SK-N-SH (cell line): ENCODE data around the gene FAM107A. TPM values are rescaled to one million over a fixed set of nuclear protein-coding genes. Genes with fewer than 3 reads are reported as not detected.
A peak's percentile ranks its signal among the peaks of the same experiment; 100 is the strongest.

Experiments
- CTCF ChIA-PET: fragments of 300-600, 350-600 bp; formaldehyde crosslinking; extraction: SDS; loops from one replicate; lab custom pipeline; 2021; lab: Yijun Ruan, JAX
- POLR2A ChIA-PET: fragments of 350-600 bp; sonication (Branson Sonifier 250); formaldehyde crosslinking; extraction: SDS; loops from one replicate; lab custom pipeline; 2020; ENCODE audit warnings: antibody characterized with exemption, inconsistent platforms; lab: Yijun Ruan, JAX
- DNase-seq: peaks from one replicate; pipeline ENCODE4 v3.0.0; 2012
- H2AFZ ChIP-seq: fragments of 200-600 bp; sonication (generic); 2 replicates; pipeline ENCODE4 v1.8.1; 2016; ENCODE audit warnings: antibody characterized with exemption, mild to moderate bottlenecking, low read depth
- H3F3A ChIP-seq: fragments of 200-600 bp; sonication (generic); replicated peaks from 2 replicates; pipeline ENCODE3; 2016; ENCODE audit warnings: antibody characterized with exemption, mild to moderate bottlenecking; ENCODE audit not compliant: insufficient read depth
- H3K27ac ChIP-seq, 2 experiments: fragments of 200-500 bp in 1 of 2; fragments of 200-600 bp in 1 of 2; sonication (Bioruptor generic) in 1 of 2; sonication (generic), shearing (Covaris generic) in 1 of 2; 2 replicates each; pipeline versions ENCODE4 v1.5.1 to v1.6.1; 2014 to 2016; ENCODE audit warnings: low read depth in 2 of 2, inconsistent platforms in 1 of 2, low read length in 1 of 2, mild to moderate bottlenecking in 1 of 2, mixed read lengths in 1 of 2
- H3K27me3 ChIP-seq: fragments of 200-600 bp; sonication (generic), shearing (Covaris generic); 2 replicates; pipeline ENCODE4 v1.6.1; 2016; ENCODE audit warnings: mixed run types; ENCODE audit not compliant: insufficient read depth
- H3K36me3 ChIP-seq, 2 experiments: fragments of 200-500 bp in 1 of 2; fragments of 200-600 bp in 1 of 2; sonication (Bioruptor generic) in 1 of 2; sonication (generic) in 1 of 2; replicated peaks in 1 of 2; 2 replicates each; pipeline versions ENCODE3 to v1.5.1; 2014 to 2016; ENCODE audit warnings: low read length in 1 of 2, mild to moderate bottlenecking in 1 of 2; ENCODE audit not compliant: insufficient read depth in 2 of 2, control insufficient read depth in 1 of 2
- H3K4me1 ChIP-seq, 2 experiments: fragments of 200-500 bp in 1 of 2; fragments of 200-600 bp in 1 of 2; sonication (Bioruptor generic) in 1 of 2; sonication (generic), shearing (Covaris generic) in 1 of 2; 2 replicates each; pipeline versions ENCODE4 v1.5.1 to v1.6.1; 2014 to 2016; ENCODE audit warnings: low read depth in 1 of 2, low read length in 1 of 2, mixed run types in 1 of 2; ENCODE audit not compliant: insufficient read depth in 2 of 2, control insufficient read depth in 1 of 2
- H3K4me2 ChIP-seq: fragments of 200-600 bp; sonication (generic), shearing (Covaris generic); 2 replicates; pipeline ENCODE4 v1.6.1; 2017; ENCODE audit warnings: mixed run types
- H3K4me3 ChIP-seq, 2 experiments: fragments of 200-500 bp in 1 of 2; fragments of 200-600 bp in 1 of 2; sonication (Bioruptor generic) in 1 of 2; sonication (generic), shearing (Covaris generic) in 1 of 2; 2 replicates each; pipeline versions ENCODE4 v1.5.1 to v1.8.1; 2014 to 2016; ENCODE audit warnings: low read depth in 2 of 2, inconsistent platforms in 1 of 2, low read length in 1 of 2, mild to moderate bottlenecking in 1 of 2, mixed read lengths in 1 of 2, moderate library complexity in 1 of 2
- H3K79me2 ChIP-seq: fragments of 200-600 bp; sonication (generic); 2 replicates; pipeline ENCODE4 v1.8.1; 2017; ENCODE audit warnings: mild to moderate bottlenecking; ENCODE audit not compliant: insufficient read depth
- H3K9ac ChIP-seq: fragments of 200-600 bp; sonication (generic); 2 replicates; pipeline ENCODE4 v1.6.1; 2017; ENCODE audit warnings: mixed run types
- H3K9me2 ChIP-seq: fragments of 200-600 bp; sonication (generic); 2 replicates; pipeline ENCODE4 v1.6.1; 2017; ENCODE audit warnings: mixed run types
- H3K9me3 ChIP-seq: fragments of 200-600 bp; sonication (generic); 2 replicates; pipeline ENCODE4 v1.6.1; 2017; ENCODE audit warnings: mixed run types, mild to moderate bottlenecking, moderate library complexity
- H4K20me1 ChIP-seq: fragments of 200-600 bp; sonication (generic); 2 replicates; pipeline ENCODE4 v1.6.1; 2017; ENCODE audit warnings: mild to moderate bottlenecking, mixed run types; ENCODE audit not compliant: insufficient read depth
- CHD2 ChIP-seq: fragments of 150-350 bp; IDR thresholded peaks from 2 replicates; pipeline ENCODE4 v1.6.1; 2018; ENCODE audit warnings: low read length; ENCODE audit not compliant: partially characterized antibody
- EP300 ChIP-seq, 2 experiments: IDR thresholded peaks; 2 replicates each; pipeline versions ENCODE4 v1.4.0 to v1.6.1; 2012; ENCODE audit warnings: borderline replicate concordance in 1 of 2, low read depth in 1 of 2, low read length in 1 of 2
- EZH2phosphoT487 ChIP-seq: fragments of 200-600 bp; sonication (generic); IDR thresholded peaks from 2 replicates; pipeline ENCODE4 v1.6.1; 2017; ENCODE audit warnings: low read depth, mixed run types, mild to moderate bottlenecking, antibody characterized with exemption, moderate library complexity, borderline replicate concordance
- FOXJ3 ChIP-seq: sonication (generic); formaldehyde crosslinking; IDR thresholded peaks from 2 replicates; pipeline ENCODE4 v1.5.1; 2020; ENCODE audit warnings: mild to moderate bottlenecking, missing genetic modification reagents
- GATA2 ChIP-seq: sonication (generic); formaldehyde crosslinking; IDR thresholded peaks from 2 replicates; pipeline ENCODE4 v1.5.0; 2020; ENCODE audit warnings: mild to moderate bottlenecking, missing genetic modification reagents
- TAF1 ChIP-seq: IDR thresholded peaks from 2 replicates; pipeline ENCODE4 v1.6.1; 2012; ENCODE audit warnings: low read depth, mild to moderate bottlenecking, low read length, moderate library complexity, borderline replicate concordance
- TCF12 ChIP-seq: IDR thresholded peaks from 2 replicates; pipeline ENCODE4 v1.4.0; 2012
- YY1 ChIP-seq: IDR thresholded peaks from 2 replicates; pipeline ENCODE4 v1.4.0; 2012; ENCODE audit warnings: low read depth, mild to moderate bottlenecking
- WGBS: methylation state at CpG from one replicate; pipeline ENCODE4 v1.1.6; 2017; ENCODE audit warnings: low lambda C conversion rate; 5-methylcytosine and 5-hydroxymethylcytosine counted together
- polyA plus RNA-seq, 3 experiments: library from polyadenylated mRNA; depleted of rRNA; stranded (reverse); fragments of >200 nt; gene quantifications; 2 replicates each; pipeline ENCODE4 v1.2.3, GENCODE V29; 2012
- TF ChIP-seq, protein P1 (sequence below): IDR thresholded peaks from 2 replicates; pipeline ENCODE4 v1.4.0; 2012; ENCODE audit warnings: low read depth, borderline replicate concordance
- TF ChIP-seq, protein P2 (sequence below): IDR thresholded peaks from 2 replicates; pipeline ENCODE4 v1.4.0; 2012; ENCODE audit warnings: low read depth

FAM107A gene
- polyA plus RNA-seq, 1 of the 3 experiments (the other 2 are of a cell fraction), result 0.02 TPM

DNA sequence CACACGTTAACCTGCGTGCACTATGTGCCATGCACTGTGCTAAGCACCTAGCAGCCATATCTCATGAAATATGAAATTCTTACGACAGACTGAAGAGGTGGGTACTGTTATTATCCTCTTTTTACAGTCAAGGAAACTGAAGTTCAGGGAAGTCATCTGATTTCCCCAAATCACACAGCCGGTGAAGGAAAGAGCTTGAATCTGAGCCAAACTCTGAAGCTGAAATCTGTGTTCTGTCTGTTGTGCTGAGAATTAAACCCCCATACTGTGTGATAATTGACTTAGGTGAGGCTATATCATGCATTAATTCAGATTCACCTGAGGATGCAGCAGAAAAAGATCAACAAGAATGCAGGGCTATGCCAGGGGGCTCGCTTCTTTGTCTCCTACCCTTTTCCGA, 475 bp downstream of the FAM107A start:
- Histone ChIP-seq H2AFZ (no peak overlapping the region), H3K4me1 (peaks cover 0 to 21% of the 10 kb centered on the region in 2 experiments; a peak in 2 of 4 replicates)
- ChIA-PET CTCF (interaction anchor here (2.7 to 17.3 kb wide), 3 partner anchors 8 to 51 kb away, joined by 13 to 446 read pairs (median 15); no protein-coding TSS in a partner anchor), POLR2A (no interaction called here)
- TF ChIP-seq YY1, result no peak
- TF ChIP-seq EZH2phosphoT487, result no peak
- TF ChIP-seq, all 33 proteins: peak for 0
- Histone ChIP-seq H3K36me3 (no peaks in the 10 kb centered on the region), H3K79me2 (no peaks in the 10 kb centered on the region), H3K27me3 (no peaks in the 10 kb centered on the region), H3K9me2 (no peaks in the 10 kb centered on the region), H3K9ac (no peak overlapping the region), H3K4me3 (no peak overlapping the region), H3K9me3 (no peaks in the 10 kb centered on the region), H3F3A (no peaks in the 10 kb centered on the region), H3K4me2 (no peak overlapping the region), H4K20me1 (no peaks in the 10 kb centered on the region), H3K27ac (no peak overlapping the region)
- no peak for DNase-seq
- 63% methylated on average over 6 of the region's 6 CpGs for WGBS

DNA sequence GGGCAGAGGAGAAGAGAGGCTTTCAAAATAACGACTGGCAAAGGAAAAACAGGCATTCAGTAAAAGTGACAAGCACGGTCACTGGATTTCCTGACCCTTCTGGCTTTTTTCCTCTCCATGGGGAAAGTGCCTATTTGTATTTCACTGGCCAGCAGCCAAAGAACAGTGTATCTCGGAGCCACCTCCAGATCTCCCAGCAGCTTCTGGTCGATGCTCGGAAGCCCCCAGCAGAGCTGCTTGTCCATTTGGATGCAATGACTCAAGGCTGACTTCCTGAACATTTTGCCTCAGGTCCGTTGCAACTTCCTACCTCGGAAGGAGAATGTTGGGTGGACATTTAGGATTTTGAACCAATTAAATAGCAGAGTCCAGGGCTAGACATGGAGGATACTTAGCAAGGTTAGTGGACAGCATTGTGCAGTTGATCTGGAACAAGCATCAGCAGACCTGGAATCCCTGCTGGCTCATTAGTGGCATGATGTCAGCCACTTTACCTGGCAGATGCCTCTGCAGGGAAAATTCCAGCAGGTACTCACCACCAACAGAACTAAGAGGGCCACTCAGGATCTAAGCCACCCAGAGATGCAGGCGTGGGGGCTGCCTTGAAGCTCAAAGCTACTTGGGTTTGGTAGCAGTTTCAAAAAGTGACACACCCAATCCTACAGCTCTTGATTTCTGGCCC, 1.1 kb downstream of the FAM107A start:
- ChIA-PET CTCF (interaction anchor here (2.0 to 17.3 kb wide), 4 partner anchors 9 to 112 kb away, joined by 6 to 446 read pairs (median 14); no protein-coding TSS in a partner anchor), POLR2A (interaction anchor here (1.0 kb wide), 1 partner anchor 62 kb away, joined by 3 read pairs; no protein-coding TSS in a partner anchor)

More for the DNA sequence above, 1.1 kb downstream of the FAM107A start:
- H3F3A ChIP-seq, result no peaks in the 10 kb centered on the region
- H3K27ac ChIP-seq, result no peak overlapping the region; a peak in 1 of 4 replicates
- peaks cover 0 to 21% of the 10 kb centered on the region in 2 experiments; a peak in 2 of 4 replicates for H3K4me1 ChIP-seq
- no peaks in the 10 kb centered on the region for H3K9me3 ChIP-seq
- no peak overlapping the region for H3K4me2 ChIP-seq
- WGBS, result 25% methylated on average over 8 of the region's 8 CpGs
- DNase-seq, result peak; percentile 66
- H3K27me3 ChIP-seq, result no peaks in the 10 kb centered on the region
- H3K9me2 ChIP-seq, result no peaks in the 10 kb centered on the region
- H3K36me3 ChIP-seq, result no peaks in the 10 kb centered on the region
- H4K20me1 ChIP-seq, result no peaks in the 10 kb centered on the region
- no peak overlapping the region for H3K4me3 ChIP-seq
- H2AFZ ChIP-seq, result no peak overlapping the region
- TF ChIP-seq, protein P1, sequence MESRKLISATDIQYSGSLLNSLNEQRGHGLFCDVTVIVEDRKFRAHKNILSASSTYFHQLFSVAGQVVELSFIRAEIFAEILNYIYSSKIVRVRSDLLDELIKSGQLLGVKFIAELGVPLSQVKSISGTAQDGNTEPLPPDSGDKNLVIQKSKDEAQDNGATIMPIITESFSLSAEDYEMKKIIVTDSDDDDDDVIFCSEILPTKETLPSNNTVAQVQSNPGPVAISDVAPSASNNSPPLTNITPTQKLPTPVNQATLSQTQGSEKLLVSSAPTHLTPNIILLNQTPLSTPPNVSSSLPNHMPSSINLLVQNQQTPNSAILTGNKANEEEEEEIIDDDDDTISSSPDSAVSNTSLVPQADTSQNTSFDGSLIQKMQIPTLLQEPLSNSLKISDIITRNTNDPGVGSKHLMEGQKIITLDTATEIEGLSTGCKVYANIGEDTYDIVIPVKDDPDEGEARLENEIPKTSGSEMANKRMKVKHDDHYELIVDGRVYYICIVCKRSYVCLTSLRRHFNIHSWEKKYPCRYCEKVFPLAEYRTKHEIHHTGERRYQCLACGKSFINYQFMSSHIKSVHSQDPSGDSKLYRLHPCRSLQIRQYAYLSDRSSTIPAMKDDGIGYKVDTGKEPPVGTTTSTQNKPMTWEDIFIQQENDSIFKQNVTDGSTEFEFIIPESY, result no peak
- TF ChIP-seq, protein P2, sequence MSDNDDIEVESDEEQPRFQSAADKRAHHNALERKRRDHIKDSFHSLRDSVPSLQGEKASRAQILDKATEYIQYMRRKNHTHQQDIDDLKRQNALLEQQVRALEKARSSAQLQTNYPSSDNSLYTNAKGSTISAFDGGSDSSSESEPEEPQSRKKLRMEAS, result no peak
- no peak for TF ChIP-seq GATA2 (CRISPR knock-in tag)
- 0 out of 2 replicates have a peak, but pooled peaks have one; percentile 26 for TF ChIP-seq FOXJ3 (CRISPR knock-in tag)
- no peak for TF ChIP-seq EP300 (IDR thresholded peaks at IDR 0.05; ENCODE audit: borderline replicate concordance in 1 of 2, low read depth in 1 of 2, low read length in 1 of 2)
- TF ChIP-seq TAF1, result no peak
- no peak for TF ChIP-seq YY1
- no peak for TF ChIP-seq CHD2
- TF ChIP-seq TCF12, result no peak
- TF ChIP-seq, all 33 proteins: peak for 1
- H3K79me2 ChIP-seq, result no peaks in the 10 kb centered on the region
- no peak overlapping the region for H3K9ac ChIP-seq
